Measurements from ENCODE around the gene MBTPS1.

Gene MBTPS1

DNA sequence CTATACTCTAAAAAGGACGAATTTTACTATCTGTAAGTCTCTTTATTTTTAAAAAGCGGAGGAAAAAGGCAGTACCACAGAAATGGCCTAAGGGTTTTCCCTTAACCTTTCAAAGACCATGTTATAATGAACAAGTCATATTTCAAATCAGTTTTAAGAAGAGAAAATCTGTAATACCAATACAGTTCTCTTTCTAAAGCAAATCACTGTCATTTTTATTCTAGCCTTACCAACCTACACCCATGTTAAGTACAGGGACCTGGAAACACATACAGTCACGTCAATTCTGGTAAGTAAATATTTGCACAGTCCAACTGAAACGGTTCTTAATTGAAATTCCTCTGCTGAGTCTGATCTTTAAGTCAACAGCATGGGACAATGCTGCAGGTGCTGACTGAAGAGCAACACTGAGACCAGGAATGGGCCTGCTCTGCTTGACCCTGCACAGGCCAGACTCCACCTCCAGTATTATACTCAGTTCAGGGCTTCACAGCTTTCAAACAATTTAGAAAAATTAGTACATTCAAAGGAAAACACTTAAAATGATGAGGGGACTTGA is 20.2 kb downstream of the MBTPS1 start:
- no peak for DNase-seq

DNA sequence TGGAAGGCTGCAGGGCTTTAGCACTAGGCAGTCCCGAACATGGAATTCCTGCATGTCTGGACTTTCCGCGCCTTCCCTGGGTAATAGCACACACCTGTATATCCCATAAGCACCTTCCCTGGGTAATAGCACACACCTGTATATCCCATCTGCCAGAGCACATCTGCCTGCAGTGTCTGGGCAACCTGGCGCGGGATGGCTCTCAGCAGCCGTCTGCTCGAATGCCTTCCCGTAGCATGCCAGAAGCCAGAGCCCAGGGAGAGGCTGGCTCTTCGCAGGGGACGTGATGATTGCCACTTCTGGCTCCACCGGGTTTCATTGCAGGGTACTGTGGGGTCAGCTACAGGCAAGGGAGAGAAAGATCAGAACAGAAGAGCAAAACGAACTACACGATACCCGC is 21.3 kb downstream of the MBTPS1 start:
- no peak for DNase-seq

DNA sequence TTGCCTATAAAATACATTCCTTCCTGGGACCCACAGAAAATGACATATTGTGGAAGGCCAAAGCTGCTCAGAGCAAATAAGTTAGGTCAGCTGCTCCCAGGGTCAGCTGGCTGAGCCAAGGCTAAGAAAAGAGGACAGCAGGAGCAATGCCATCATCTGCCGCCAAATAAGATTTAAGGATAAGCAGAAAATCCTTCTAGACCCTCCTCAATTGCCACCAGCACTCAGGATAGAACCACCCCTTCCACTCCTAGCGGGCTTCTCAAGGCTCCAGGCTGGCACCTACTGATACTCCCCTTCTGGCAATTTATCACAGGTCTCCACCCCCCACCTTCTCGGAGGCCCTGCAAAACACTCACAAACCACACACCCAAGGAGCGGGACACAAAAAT is 22.9 kb downstream of the MBTPS1 start:
- DNase-seq: no peak

DNA sequence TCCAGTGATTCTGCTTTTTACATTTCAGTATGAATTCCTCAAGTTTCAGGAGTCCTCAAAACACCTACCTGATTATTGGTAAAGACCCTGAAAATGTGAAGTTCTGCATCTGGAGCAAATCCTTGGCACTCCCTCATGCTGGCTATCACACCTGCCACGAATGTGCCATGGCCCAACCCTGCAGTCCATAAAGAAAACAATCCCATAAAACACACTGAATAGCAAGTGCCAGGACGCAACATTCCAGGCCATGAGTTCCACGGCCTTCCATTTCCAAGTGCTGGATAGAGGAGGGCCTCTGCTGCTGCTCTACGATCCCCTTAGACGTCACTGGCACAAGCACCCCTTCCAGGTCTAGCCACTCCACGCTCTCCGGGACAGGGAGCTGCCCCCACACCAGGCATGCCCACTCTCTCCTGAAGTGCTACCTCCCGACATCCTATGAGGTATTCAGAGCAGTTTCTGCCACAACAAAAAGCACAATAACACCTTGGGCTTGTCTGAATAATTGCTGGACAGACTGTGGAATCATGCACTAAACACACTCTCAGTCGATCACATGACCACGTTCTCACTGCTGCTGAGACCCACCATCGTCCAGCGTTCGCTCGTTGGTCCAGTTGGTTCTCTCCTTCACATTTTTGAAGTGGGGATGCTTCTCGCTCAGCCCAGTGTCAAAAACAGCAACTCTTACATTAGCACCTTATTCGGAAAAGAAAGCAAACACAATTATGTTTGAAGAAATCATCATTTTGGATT is 23.4 kb downstream of the MBTPS1 start:
- DNase-seq: no peak

DNA sequence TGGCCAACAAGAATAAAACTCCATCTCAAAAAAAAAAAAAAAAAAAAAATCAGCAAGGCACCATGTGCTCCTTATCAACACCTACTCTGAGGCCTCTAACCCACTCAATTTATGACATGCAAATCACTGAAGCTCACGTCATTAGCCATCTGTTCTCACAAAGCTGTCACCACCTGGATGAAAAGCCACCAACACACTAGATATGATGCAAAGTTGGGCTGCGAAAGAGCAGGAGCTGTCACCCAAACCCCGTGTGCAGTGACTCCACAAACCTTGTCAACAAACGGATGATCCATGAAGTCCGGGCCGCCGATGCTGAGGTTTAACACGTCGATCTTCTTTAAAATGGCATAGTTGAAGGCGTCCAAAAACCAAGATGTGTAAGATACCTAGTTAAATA is 25.3 kb downstream of the MBTPS1 start:
- no peak for DNase-seq

DNA sequence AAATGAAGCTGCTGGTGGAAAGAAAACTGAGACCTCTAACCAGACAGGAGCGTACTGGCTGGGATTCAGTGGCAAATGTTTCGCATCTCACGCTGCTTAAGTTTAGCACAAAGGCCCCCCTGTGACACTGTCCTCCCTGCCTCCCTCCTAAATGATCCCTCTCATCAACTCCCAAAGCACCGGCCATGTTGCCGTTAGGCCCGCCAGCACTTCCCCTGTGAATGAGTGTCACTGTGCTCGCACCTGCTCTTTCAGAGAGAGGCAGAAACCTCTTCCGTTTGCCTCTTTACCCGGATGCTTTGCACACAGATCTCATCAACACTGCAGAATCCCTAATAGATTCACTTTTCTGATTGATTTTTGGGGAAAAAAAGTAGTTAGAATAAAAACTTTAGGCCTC is 26.5 kb downstream of the MBTPS1 start:
- DNase-seq: peak; percentile 17

DNA sequence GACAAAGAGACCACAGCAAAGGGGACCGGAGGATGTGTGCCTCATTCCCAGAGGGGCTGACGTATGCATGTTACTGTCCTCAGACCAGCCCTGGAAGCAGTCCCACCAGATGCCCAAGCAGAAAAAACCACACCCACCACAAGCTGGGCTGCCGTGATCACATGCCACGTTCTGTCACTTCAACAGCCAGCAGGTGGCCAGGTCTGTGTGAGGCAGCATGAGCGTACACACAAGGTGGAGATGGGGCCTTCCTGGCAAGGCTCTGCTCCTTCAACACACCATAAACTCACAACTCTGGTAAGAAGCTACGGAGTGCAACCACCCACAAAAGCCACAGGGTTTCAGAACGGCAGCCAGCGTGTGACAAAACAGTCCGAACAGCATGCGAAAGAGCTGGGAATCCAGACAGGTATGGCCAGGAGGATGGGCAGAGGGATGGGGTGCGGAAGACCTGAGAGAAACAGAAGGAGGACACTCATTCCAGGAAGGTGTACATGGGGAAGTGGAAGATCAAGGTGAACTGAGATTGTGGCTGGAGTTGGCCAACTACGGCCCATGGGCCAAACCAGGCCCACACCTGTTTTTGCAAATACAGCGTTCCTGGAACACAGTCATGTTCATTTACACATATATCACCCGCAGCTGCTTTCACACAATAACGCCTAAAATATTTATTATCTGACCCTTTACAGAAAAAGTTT is 27.9 kb downstream of the MBTPS1 start:
- DNase-seq: no peak

DNA sequence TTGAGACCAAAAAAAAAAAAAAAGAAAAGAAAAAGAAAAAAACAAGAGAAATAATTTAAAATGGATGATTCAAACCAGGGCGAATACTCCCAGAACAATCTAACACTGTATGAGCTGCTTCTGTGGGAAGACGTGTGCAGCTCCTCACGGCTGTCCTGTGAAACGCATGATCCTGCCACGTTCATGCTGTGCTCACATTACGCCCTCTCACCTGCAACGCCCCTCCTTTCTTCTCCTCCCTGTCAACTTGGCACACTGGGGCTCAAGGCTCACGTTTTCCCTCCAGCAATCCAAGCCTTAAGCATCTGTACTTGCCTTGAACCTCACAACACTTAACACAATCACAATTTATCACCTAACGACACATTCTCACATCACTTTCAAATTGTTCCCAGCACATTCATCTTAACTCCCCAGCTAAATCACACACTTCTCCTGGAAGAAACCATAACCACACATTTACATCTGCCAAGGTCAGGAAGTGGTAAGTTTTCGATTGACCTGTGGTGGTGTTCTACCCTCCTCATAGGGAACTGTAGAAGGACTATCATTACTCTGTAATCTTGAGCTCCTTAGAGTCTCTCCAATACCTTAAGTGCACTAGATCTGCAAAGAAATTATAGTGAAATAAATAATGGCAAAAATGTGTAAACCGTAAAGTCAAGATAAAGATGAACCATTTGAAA is 29.1 kb downstream of the MBTPS1 start:
- DNase-seq: no peak

DNA sequence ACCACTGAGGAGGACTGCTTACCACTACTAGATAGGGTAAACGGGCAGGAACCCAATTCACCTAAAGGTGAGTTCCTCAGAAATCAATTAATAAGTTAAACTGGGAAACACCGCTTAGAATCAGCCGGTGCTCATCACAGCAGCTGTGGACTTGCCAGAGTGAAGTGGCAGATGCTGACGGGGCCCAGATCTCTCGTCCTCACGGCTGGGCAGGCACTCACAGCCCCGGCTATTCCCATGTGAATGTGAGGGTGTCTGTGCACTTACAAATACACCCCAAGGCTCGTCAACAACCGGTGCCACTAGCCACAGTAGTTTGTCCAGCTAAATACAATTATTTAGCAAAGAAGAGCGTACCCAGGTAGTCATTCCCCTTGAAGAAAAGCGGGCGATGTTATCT is 29.7 kb downstream of the MBTPS1 start:
- DNase-seq: no peak

DNA sequence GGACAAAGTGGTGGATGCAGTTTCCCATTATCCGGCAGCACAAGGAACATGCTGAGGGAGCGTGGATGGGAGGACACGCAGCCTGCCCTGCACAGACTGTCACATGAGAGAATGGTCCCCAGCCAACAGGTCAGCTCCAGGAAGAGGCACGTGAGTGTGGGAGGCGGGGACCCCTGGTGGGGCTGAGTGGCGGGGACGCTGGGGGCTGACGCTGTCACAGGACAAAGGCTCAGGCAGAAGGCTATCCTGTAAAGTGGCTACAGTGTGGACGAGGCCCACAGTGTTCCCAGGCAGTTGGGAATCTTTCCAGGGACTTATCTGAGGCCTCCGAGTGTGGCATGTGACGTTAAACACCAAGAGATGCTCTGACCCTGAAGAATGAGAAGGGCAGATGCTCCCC is 30.4 kb downstream of the MBTPS1 start:
- DNase-seq: no peak

DNA sequence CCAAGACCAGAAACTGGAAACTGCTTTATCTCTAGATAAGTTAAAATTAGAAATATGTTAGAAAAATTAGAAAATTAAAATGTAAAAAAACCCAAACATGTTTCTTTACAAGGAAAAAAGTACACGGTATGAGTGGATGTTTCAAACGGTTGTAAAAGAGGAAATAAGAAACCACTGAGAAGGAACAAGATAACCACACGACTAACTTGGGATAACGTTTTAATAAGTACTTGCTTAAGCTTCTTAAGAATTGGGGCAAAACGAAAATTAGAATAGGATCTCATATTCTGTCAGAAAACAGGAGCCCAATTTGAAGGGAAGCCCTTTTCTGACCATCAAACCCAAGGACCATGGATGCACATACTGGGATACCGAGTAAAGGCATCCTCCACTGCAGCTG is 31.0 kb downstream of the MBTPS1 start:
- DNase-seq: no peak

DNA sequence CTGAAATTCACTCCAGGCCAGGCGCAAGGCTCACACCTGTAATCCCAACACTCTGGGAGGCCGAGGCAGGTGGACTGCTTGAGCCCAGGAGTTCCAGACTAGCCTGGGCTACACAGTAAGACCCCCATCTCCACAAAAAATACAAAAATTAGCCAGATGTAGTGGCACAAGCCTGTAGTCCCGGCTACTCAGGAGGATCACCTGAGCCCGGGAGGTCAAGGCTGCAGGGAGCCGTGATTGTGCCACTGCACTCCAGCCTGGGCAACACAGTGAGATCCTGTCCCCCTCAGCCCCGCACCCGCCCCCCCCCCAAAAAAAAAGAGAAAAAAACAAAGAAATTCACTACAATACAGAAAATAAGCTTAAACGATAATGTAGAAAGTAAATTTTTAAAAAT is 31.5 kb downstream of the MBTPS1 start:
- DNase-seq: no peak

DNA sequence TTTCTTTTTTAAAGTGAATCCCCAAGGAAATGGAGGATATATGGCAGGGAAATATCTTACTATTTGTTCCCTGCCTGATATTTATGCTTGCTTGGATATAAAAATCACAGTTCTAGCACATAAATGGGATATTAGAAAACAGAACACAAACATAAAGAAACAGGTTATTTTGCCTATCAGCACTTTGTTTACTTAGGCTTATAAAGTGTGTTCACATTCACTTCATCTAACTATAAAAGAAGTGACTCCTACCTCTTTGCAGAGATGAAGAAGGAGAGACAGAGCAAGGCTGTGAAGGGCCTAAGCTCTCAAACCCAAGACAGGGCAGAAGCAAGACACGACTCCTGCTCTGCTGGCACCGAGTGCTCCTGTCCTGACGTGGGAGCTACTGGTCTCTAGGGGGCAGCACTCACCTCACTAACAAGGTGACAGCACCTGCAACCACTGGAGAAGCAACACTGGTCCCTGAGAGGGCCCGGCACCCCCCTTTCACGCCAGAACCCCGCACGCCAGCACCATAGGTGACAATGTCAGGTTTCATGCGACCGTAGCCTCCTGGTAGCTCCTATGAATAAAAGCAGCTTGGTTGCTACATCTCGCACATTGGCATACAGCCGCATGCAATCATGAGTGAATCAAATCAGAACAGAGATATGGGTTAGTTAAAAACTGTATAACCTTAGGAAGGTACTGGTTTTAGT is 32.0 kb downstream of the MBTPS1 start:
- no peak for DNase-seq

DNA sequence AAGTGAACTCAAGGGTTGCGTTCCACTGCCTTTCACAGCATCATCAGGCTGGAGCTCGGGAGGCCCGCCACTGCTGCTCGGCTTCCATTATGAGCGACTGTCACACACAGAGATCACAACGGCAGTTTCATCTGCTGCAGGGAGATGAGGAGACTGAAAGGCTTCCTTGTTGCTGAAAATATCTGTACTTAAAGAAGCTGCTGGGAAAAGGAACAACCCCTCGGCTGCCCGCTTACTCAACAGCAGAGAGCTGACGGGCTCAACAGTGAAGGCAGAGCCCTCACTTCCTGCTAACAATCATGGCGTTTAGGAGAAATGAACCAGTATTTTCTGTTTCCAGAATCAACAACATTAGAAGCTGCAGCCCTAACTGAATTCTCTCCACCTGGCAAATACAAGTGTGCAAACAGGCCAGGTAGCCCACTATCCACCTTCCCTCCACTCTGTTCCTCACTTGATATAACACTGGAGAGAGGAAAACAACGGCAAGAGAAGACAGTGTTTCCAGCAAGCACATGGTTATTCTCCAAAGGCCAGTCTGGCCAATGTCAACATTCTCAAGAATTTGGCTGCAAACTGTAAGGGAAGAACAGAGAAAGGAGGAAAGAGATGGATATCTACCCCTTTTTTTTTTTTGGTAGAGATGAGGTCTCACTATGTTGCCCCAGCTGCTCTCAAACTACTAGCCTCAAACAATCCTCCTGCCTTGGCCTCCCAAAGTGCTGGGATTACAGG is 33.7 kb downstream of the MBTPS1 start:
- peak; percentile 17 for DNase-seq

DNA sequence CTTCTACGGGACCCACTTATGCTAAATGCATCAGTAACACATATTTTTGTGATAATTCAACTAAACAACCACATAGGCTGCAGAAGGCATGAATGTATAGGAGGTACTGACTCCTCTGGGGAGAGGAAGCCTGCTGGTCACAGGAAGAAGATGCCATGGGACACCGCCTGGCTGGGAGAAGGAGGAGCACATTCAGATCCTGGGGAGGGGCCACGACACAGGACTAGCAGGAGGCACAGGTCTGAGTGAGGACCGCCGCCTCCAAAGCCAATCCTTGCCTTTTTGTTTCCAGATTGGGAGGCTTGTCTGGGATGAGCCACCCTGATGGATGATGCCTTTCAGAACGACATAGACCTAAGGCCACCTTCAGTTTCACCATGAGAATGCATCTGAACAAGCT is 34.6 kb downstream of the MBTPS1 start:
- DNase-seq: no peak

DNA sequence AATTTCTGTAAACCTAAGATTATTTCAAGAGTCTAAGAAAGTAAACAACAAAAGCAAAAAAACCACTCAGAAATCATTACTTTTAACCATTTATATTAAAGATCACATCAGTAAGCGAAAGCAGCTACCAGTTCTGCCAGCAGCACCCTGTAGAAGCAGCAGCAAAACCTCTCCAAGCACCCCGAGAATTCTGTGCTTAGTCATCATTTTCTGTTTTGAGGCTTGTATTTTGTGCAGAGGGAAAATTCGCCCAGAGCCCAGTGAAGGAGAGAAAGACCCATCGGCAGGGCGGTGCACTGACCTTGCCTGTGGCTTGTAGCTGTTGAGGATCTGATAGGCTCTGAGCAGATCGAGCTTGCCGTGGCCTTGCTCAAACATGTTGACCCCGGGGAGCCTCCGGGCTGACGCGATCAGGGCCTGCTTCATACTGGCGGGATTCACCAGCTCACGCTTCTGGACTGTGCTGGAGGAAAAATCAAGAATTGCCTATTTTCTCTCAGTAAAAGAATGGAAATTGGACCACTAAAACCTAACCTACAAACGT is 35.2 kb downstream of the MBTPS1 start:
- DNase-seq: no peak

DNA sequence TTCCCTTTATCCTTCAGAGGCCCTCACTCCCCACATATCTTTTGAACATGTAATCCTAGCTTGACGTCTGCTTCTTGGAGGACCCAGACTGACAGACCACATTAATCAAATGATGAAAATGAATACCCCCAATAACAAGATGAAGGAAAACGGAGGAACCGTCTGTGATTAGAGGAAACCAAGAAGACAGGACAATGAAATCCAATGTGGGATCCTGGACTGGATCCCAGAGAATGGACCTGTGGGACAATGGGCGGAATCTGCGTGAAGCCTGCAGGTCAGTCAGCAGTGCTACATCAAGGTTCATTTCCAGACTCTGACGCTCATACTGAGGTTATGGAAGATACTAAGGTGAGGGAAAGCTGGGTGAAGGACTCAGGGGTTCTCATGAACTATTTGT is 35.9 kb downstream of the MBTPS1 start:
- DNase-seq: no peak

DNA sequence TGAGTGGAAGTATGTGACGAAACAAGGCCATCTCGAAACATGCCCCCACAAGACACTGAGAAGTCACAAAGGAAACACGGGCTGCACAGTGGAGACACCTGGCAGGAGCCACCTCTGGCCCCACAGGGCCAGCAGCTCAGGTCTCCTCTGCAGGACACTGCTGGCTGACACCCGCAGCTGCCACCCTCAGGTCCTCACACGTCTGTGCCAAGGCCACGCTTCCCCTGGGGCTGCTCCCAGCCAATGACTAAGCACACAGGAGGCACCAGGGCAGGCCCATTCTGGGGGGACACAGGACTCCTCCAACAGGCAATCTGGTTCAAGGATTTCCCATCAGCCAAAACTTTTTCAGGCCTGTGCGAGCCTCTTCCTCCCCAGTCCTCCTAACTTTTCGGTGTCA is 36.4 kb downstream of the MBTPS1 start:
- no peak for DNase-seq

DNA sequence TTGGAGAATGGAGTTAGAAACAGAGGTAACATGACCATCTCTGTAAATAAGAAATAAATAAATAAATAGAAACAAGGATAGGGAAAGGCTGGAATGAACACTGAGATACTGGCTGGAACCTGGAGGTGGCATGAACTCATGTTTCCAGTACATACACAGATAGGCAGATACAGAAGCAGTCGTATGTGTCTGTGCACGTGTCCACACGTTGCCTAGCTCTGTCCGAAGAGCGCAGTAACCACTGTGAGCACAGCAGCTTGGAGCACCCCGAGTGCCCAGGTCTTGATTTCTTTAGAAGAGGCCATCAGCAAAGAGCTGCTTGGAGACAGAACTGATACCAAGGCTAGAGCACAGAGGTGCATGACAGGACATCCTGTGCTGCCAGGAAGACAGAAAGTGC is 37.1 kb downstream of the MBTPS1 start:
- DNase-seq: no peak

DNA sequence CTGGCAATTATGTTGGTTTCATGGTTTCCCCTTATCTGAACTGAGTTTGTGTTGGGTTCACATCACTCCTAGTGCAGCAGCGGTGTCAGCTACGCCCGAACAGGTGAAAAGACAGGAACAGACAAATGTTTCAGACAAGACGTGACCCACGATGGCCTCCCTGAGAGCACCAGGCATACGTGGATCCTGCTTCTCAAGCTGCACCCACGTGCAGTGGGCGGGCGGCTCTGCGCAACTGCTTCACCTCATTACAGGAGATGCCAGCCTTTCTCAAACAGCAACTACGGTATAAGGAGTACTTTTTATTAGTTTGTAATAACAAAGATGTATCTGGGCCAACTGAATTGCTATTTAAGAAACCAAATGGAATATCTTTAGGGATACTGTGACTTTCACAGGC is 41.4 kb downstream of the MBTPS1 start:
- DNase-seq: no peak

DNA sequence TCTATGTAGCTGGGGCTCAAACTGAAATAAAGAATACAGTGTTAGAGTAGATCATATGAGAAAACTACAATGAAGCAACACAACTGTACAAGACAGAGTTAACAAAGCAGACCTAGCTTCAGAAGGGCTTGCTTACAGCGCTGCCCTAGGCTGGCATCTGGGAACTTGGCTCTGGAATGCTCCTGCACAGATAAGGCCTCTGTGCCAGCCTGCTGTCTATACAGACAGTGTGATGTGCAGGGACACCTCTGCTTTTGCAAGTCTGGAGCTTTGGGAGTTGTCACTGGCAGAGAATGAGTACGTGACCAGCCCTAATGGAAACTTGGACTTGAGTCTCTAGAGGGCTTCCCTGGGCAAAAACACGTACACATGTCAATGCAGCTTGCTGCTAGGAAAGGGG is 42.0 kb downstream of the MBTPS1 start:
- DNase-seq: no peak

DNA sequence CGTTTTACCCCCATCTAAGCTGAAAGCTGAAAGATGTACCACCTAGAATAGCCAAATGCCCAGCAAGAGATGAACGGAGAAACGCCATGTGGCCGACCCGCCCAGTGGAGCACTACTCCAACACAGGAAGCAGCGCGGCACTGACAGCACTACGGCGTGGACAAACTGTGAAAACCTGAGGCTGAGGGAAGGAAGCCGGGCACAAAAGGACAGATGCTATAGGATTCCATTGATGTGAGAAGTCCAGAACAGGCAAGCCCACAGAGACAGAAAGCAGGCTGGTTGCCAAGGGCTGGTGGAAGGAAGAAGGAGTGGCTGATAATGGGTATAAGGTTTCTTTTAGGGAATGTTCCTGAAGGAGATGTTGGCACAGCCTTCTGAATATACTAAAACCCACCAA is 44.7 kb downstream of the MBTPS1 start:
- DNase-seq: no peak

All from midbrain (tissue), 1 donor.